Astrocyte (in vitro differentiated cells and primary cell): ENCODE data around the gene ZC3H15.

ENCODE experiments used
- EZH2 ChIP-seq: IDR thresholded peaks from 2 replicates; pipeline ENCODE4 v1.6.1; 2012; ENCODE audit warnings: mild to moderate bottlenecking, low read length, inconsistent platforms; ENCODE audit not compliant: insufficient read depth
- TF ChIP-seq, protein P1 (sequence below): IDR thresholded peaks from 2 replicates; pipeline ENCODE4 v1.5.1; 2011; ENCODE audit warnings: low read depth, mild to moderate bottlenecking, inconsistent platforms, low read length, moderate library complexity; ENCODE audit not compliant: insufficient read depth

DNA sequence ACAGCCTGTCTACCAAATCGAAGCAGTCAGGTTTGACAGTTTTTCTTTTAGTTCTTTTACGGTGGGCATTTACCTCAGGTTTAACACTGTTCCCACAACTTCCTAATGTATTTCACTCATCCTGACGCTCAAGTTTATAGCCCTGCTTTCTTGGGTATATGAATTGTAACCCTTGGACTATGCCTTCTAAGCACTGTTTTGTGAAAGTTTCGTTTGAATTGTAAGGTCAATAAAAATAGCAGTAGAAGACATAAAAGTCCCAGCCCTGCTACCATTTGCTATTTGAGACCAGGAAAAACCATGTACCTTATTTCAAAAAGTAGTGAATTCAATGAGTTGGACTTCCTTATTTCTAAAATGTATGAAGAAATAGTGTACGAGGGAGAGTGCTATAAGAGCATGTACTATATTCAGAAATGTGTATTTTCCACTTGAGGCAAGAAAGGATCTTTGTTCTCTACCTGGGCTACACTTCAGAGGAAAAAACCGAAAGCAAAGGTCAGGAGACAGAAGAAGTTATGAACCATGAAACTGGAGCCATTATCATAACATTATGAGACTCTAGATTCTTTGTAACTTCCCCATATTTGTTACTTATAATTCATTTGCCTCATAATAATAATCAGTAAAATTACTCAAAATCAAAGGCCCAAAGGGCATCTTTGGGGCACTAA, 1.9 kb upstream of the ZC3H15 start:
- TF ChIP-seq, protein P1, sequence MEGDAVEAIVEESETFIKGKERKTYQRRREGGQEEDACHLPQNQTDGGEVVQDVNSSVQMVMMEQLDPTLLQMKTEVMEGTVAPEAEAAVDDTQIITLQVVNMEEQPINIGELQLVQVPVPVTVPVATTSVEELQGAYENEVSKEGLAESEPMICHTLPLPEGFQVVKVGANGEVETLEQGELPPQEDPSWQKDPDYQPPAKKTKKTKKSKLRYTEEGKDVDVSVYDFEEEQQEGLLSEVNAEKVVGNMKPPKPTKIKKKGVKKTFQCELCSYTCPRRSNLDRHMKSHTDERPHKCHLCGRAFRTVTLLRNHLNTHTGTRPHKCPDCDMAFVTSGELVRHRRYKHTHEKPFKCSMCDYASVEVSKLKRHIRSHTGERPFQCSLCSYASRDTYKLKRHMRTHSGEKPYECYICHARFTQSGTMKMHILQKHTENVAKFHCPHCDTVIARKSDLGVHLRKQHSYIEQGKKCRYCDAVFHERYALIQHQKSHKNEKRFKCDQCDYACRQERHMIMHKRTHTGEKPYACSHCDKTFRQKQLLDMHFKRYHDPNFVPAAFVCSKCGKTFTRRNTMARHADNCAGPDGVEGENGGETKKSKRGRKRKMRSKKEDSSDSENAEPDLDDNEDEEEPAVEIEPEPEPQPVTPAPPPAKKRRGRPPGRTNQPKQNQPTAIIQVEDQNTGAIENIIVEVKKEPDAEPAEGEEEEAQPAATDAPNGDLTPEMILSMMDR: no peak
- TF ChIP-seq EZH2: no peak
